ENCODE data around the gene ETNK2. TPM values are rescaled to one million over a fixed set of nuclear protein-coding genes. Genes with fewer than 3 reads are reported as not detected.

Gene ETNK2
- total and polyA plus RNA-seq, 2 of the 4 experiments (the other 2 are of a cell fraction), result 18.9 to 26.0 TPM

DNA sequence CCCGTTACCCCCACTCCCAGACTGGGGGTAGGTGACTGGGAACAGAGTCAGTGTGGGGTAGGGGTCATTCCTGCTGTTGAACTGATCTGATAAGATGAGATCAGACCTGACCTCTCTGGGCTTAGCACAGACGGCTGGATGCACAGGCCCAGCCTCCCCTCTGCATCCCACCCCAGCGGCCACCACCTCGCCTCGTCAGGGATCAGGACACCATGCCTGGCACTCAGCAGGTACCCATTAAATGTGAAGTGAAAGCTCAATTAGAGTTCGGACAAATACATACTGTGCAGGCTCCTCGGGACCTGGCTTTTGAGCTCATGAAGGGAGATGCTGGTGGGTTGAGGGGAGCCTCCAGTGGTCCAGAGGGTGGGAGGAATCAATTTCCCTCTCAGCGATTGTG, 63.2 kb downstream of the ETNK2 start:
- dilution Hi-C loops (cut with HindIII; ENCODE audit: low sequenced_read_pairs, unreplicated experiment), result no loop called here

More for the DNA sequence above, 63.2 kb downstream of the ETNK2 start:
- H4K5ac ChIP-seq (ENCODE audit: low read depth, low read length), result no peak overlapping the region; the same call in 1 of the 2 replicates
- H4K8ac ChIP-seq (ENCODE audit: low read depth in 2 of 2, low read length in 2 of 2), result no peak overlapping the region
- no peak overlapping the region for H3K18ac ChIP-seq (ENCODE audit: low read depth, low read length)
- no peak overlapping the region for H3K14ac ChIP-seq (replicated peaks; ENCODE audit: low read depth, low read length)
- no peak for TF ChIP-seq CHD1 (IDR thresholded peaks at IDR 0.05; ENCODE audit: low read depth, low read length)
- no peak for TF ChIP-seq POLR2A (IDR thresholded peaks at IDR 0.05; ENCODE audit: low read depth, low read length)
- no peak for TF ChIP-seq FOS (IDR thresholded peaks at IDR 0.05; ENCODE audit: low read depth, low read length)
- TF ChIP-seq ELK1 (IDR thresholded peaks at IDR 0.05; ENCODE audit: borderline replicate concordance, low read depth, low read length), result no peak
- TF ChIP-seq NFE2L2 (IDR thresholded peaks at IDR 0.05; ENCODE audit: low read depth, low read length), result no peak
- no peak for TF ChIP-seq CTCF (conservative IDR thresholded peaks at IDR 0.05; ENCODE audit: low read depth, low read length)
- no peak for TF ChIP-seq RCOR1 (IDR thresholded peaks at IDR 0.05; ENCODE audit: insufficient replicate concordance, low read length)
- TF ChIP-seq RFX5 (IDR thresholded peaks at IDR 0.05; ENCODE audit: low read depth, low read length), result no peak
- TF ChIP-seq, protein P1, sequence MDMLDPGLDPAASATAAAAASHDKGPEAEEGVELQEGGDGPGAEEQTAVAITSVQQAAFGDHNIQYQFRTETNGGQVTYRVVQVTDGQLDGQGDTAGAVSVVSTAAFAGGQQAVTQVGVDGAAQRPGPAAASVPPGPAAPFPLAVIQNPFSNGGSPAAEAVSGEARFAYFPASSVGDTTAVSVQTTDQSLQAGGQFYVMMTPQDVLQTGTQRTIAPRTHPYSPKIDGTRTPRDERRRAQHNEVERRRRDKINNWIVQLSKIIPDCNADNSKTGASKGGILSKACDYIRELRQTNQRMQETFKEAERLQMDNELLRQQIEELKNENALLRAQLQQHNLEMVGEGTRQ (IDR thresholded peaks at IDR 0.05; ENCODE audit: low read depth, low read length), result no peak
- TF ChIP-seq BHLHE40 (IDR thresholded peaks at IDR 0.05; ENCODE audit: low read depth, low read length), result no peak
- TF ChIP-seq CEBPB (IDR thresholded peaks at IDR 0.05; ENCODE audit: low read depth, low read length), result no peak
- TF ChIP-seq MAZ (IDR thresholded peaks at IDR 0.05; ENCODE audit: borderline replicate concordance, low read depth, low read length), result no peak
- no peak for TF ChIP-seq RAD21 (IDR thresholded peaks at IDR 0.05; ENCODE audit: low read length)
- TF ChIP-seq MXI1 (IDR thresholded peaks at IDR 0.05; ENCODE audit: borderline replicate concordance, low read depth, low read length), result no peak
- TF ChIP-seq SMC3 (IDR thresholded peaks at IDR 0.05; ENCODE audit: low read depth, low read length), result no peak
- no peak for TF ChIP-seq MAFK (IDR thresholded peaks at IDR 0.05; ENCODE audit: low read depth, low read length)
- H3K4me2 ChIP-seq (ENCODE audit: low read depth, low read length), result no peak overlapping the region
- no peak overlapping the region for H2AK9ac ChIP-seq (replicated peaks; ENCODE audit: low read depth, low read length, poor library complexity)
- H4K20me1 ChIP-seq (ENCODE audit: insufficient read depth, low read length), result no peaks in the 10 kb centered on the region
- intact Hi-C loops (cut with micrococcal nuclease), result no loop called here
- in situ Hi-C loops (cut with MboI; ENCODE audit: low sequenced_read_pairs), result no loop called here
- H2AFZ ChIP-seq (replicated peaks; ENCODE audit: low read length, poor library complexity), result peak overlapping the region; percentile 13
- DNase-seq (no peak), ATAC-seq (ENCODE audit: low read depth) (no peak)
- no peak overlapping the region for H3K27ac ChIP-seq (ENCODE audit: insufficient read depth, low read length)
- no peak overlapping the region for H2BK15ac ChIP-seq (ENCODE audit: low read depth, low read length)
- no peaks in the 10 kb centered on the region for H3K36me3 ChIP-seq (ENCODE audit: control insufficient read depth, insufficient read depth, low read length)
- no TSS peak for BruUV-seq (replicated peaks)
- H3K27me3 ChIP-seq (ENCODE audit: control insufficient read depth, insufficient read depth, low read length), result no peaks in the 10 kb centered on the region
- H3K4me3 ChIP-seq (ENCODE audit: insufficient read depth, low read depth, low read length), result no peak overlapping the region
- H3K4me1 ChIP-seq (ENCODE audit: control insufficient read depth, insufficient read depth, low read length), result peaks cover 4% of the 10 kb centered on the region; the same call in 1 of the 2 replicates
- no peak overlapping the region for H2AK5ac ChIP-seq (ENCODE audit: low read depth, low read length)
- no peak overlapping the region for H3K4ac ChIP-seq (ENCODE audit: low read depth, low read length)
- no peak overlapping the region for H2BK5ac ChIP-seq (ENCODE audit: low read depth, low read length, poor library complexity, severe bottlenecking)
- H3K56ac ChIP-seq (ENCODE audit: extremely low read depth, insufficient read depth, low read length), result no peak overlapping the region
- H3K23ac ChIP-seq (ENCODE audit: low read depth, low read length), result no peak overlapping the region
- CTCF ChIA-PET, result interaction anchor here (1.2 kb wide), 1 partner anchor 8 kb away, joined by 3 read pairs; no protein-coding TSS in a partner anchor
- H3K79me1 ChIP-seq (ENCODE audit: low read depth in 1 of 2, low read length in 2 of 2), result peaks cover 0 to 5% of the 10 kb centered on the region in 2 experiments; a peak in 1 of 4 replicates
- POLR2A ChIA-PET (ENCODE audit: unreplicated experiment), result no interaction called here
- H4K91ac ChIP-seq (ENCODE audit: insufficient read depth, low read depth, low read length), result no peak overlapping the region
- H2BK120ac ChIP-seq (ENCODE audit: low read depth, low read length), result no peak overlapping the region
- H2BK20ac ChIP-seq (ENCODE audit: low read depth, low read length), result no peak overlapping the region
- H3K9me1 ChIP-seq (ENCODE audit: insufficient read depth, low read length), result no peaks in the 10 kb centered on the region
- no peak overlapping the region; the same call in 1 of the 2 replicates for H3K9ac ChIP-seq (ENCODE audit: low read depth, low read length)
- WGBS, 2 experiments (ENCODE audit: extremely low coverage in 2 of 2, insufficient read length in 1 of 2), result no CpG with 5 or more reads among the region's 8 CpGs
- no peaks in the 10 kb centered on the region for H3K9me3 ChIP-seq (ENCODE audit: control insufficient read depth, insufficient read depth, low read length)
